Right lobe of liver (tissue), 6 donors: ENCODE measurements around the gene RNU1-4. TPM values are rescaled to one million over a fixed set of nuclear protein-coding genes. Genes with fewer than 3 reads are reported as not detected.

Experiments used
- ATAC-seq, 4 donors: fragments of 200-7000 bp; cut with Tn5 transposase; one replicate each; pipeline ENCODE4 v1.9.1; 2020; ENCODE audit warnings: mild to moderate bottlenecking in 4 of 4, moderate library complexity in 4 of 4
- DNase-seq, 3 donors: peaks; one replicate each; pipeline ENCODE4 v3.0.0-alpha.2; 2020
- H3K27ac ChIP-seq, 3 donors: fragments of 200-600 bp; one replicate each; pipeline ENCODE4 v1.8.0; 2022
- H3K27me3 ChIP-seq, 2 donors: fragments of 200-600 bp; one replicate each; pipeline ENCODE4 v1.8.0; 2022
- H3K36me3 ChIP-seq, 4 donors: fragments of 200-600 bp; sonication (generic) in 1 of 4; one replicate each; pipeline versions ENCODE4 v1.5.1 to v1.8.0; 2017 to 2022; ENCODE audit warnings: control low read depth in 1 of 4
- H3K4me1 ChIP-seq, 4 donors: fragments of 200-600 bp; sonication (generic) in 1 of 4; one replicate each; pipeline versions ENCODE4 v1.5.1 to v1.8.0; 2017 to 2022; ENCODE audit warnings: control low read depth in 1 of 4
- H3K4me3 ChIP-seq, 3 donors: fragments of 200-600 bp; one replicate each; pipeline ENCODE4 v1.8.0; 2022
- H3K9me3 ChIP-seq, 4 donors: fragments of 200-600 bp; sonication (generic) in 1 of 4; one replicate each; pipeline versions ENCODE4 v1.5.1 to v1.8.0; 2017 to 2022; ENCODE audit warnings: control low read depth in 1 of 4
- POLR2A ChIP-seq: fragments of 450-650 bp; IDR thresholded peaks from one replicate; pipeline ENCODE4 v1.6.1; 2017; ENCODE audit warnings: antibody characterized with exemption, mild to moderate bottlenecking
- WGBS: methylation state at CpG from one replicate; pipeline ENCODE4 v1.1.6; 2018; ENCODE audit warnings: low coverage, low lambda C conversion rate; ENCODE audit not compliant: insufficient coverage; ENCODE audit errors: missing lambda C conversion rate; 5-methylcytosine and 5-hydroxymethylcytosine counted together
- intact Hi-C, 2 donors: fragments of 100-400 bp; cut with DNase I; formaldehyde crosslinking; loops; one replicate each; pipeline versions ENCODE4 v1.11.2 to v1.14.1; 2022
- total RNA-seq, 6 experiments: library from RNA; depleted of rRNA in 2 of 6; stranded (reverse); fragments of >200 nt in 2 of 6; fragmentation: NEBNext Ultra II Directional in 3 of 6; extraction: Animal tissue kit (Norgen Biotek cat#: 25700) in 3 of 6; gene quantifications; one replicate each; pipeline versions ENCODE4 v1.1.0 to v1.2.4, GENCODE V29; 2016 to 2023
- TF ChIP-seq, protein P1 (sequence below), 4 donors: fragments of 200-600 bp in 3 of 4; fragments of 450-650 bp in 1 of 4; IDR thresholded peaks; one replicate each; pipeline versions ENCODE4 v1.5.1 to v1.8.0; 2016 to 2022; ENCODE audit warnings: antibody characterized with exemption in 4 of 4, mild to moderate bottlenecking in 2 of 4
- donor health status: DM: no; HTN: yes; CAD: no.
- donor health status: DM: no; HTN: no; CAD: no.
- donor health status: DM: no; HTN: no; CAD: no.
- donor health status: DM: no; HTN: yes; CAD: no.
- donor health status: DM: no; HTN: yes; CAD: no.

RNU1-4 gene
- total RNA-seq, 6 experiments from 2014 or later: under 0.01 to 3,377 (median 977) TPM

DNA sequence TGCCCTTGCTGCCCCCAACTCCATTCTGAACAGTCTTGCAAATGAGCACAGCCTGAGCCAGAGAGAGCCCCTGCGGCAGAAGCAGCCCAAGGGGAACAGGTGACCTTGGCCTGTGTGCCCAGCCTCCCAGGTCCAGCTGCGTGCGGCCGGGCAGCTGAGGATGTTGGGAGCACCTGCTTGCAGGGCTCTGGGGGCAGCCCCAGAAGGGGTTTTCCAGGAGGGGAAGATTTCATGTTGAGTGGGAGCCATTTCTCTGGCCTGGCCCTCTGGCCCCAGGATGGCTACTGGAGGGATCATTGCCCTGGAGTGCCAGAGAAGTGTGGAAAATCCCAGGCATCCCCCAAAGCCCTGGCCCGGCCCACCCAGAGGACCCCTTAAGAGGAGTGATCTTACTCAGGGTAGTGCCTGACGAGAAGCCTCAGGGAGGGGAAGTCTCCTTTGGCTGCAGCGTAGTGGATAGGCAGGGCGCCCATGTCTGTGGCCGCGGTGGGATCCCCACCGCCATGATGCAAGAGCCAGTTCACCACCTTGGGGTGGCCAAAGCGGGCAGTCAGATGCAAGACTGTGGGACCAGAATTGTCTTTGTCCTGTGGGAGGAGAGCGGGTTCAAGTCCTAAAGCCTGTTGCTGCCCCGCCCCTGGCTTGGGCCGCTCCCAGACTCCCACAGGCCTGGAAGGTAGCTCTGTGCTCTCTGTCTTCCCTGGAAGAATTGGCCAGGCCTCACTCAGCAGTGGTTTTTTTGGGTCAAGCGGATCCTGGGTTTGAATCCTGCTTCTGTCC, 20.6 kb upstream of the RNU1-4 start:
- Histone ChIP-seq H3K9me3 (no peaks in the 10 kb centered on the region), H3K27ac (no peak overlapping the region), H3K27me3 (no peaks in the 10 kb centered on the region), H3K4me3 (no peak overlapping the region), H3K4me1 (no peaks in the 10 kb centered on the region), H3K36me3 (no peaks in the 10 kb centered on the region)
- peak in 1 of 4 donors; percentile 1 for ATAC-seq
- WGBS: 82% methylated on average over 8 of the region's 16 CpGs
- DNase-seq: peak in 2 of 3 donors; percentile 47 to 53
- intact Hi-C loops: no loop called here
- no peak for TF ChIP-seq POLR2A
- TF ChIP-seq, protein P1, sequence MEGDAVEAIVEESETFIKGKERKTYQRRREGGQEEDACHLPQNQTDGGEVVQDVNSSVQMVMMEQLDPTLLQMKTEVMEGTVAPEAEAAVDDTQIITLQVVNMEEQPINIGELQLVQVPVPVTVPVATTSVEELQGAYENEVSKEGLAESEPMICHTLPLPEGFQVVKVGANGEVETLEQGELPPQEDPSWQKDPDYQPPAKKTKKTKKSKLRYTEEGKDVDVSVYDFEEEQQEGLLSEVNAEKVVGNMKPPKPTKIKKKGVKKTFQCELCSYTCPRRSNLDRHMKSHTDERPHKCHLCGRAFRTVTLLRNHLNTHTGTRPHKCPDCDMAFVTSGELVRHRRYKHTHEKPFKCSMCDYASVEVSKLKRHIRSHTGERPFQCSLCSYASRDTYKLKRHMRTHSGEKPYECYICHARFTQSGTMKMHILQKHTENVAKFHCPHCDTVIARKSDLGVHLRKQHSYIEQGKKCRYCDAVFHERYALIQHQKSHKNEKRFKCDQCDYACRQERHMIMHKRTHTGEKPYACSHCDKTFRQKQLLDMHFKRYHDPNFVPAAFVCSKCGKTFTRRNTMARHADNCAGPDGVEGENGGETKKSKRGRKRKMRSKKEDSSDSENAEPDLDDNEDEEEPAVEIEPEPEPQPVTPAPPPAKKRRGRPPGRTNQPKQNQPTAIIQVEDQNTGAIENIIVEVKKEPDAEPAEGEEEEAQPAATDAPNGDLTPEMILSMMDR (IDR thresholded peaks at IDR 0.05): no peak

DNA sequence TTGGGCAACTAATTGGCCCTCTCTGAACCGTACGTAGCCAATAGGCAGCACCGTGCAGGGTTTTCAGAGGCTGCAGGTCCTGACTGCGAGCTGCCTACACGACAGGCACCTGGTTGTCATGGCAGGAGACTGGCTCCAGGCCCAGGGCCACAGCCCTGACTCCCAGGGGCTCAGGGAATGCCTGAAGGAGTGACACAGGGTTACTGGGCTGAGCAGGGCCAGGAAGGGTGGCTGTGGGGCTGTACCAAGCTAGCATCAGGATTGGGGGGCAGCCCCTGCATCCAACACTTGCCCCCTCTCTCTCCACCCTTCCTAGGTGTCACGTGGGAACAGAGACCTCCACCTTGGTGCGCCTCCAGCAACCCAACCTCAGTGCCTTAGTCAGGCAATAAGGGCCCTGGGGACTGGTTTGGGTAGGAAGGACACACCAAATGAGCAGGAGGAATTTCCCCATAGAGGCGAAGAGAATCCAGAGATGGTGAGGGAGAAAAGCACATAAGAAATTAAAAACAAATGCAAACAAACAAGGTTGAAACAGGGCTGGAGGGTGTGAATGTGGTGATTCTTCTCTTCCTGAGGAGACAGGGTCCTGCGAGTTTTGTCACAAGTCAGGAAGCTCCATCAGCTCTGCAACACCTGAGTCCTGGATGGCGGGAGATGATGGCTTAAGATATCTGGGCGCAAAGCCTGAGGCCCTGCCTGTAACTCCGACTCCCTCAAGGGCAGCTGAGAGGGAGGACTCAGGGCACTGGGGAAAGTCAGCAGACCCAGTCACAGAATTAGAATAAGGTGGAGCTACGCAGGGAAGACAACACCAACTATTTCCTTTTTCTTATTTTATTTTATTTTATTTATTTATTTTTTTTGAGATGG, 19.7 kb upstream of the RNU1-4 start:
- Histone ChIP-seq H3K36me3 (no peaks in the 10 kb centered on the region), H3K4me1 (no peaks in the 10 kb centered on the region), H3K4me3 (no peak overlapping the region), H3K27me3 (no peaks in the 10 kb centered on the region), H3K9me3 (no peaks in the 10 kb centered on the region), H3K27ac (no peak overlapping the region)
- DNase-seq (peak in 2 of 3 donors; percentile 45 to 47), ATAC-seq (peak in 1 of 4 donors; percentile 1)
- intact Hi-C loops: no loop called here
- TF ChIP-seq, protein P1 (IDR thresholded peaks at IDR 0.05): no peak
- TF ChIP-seq POLR2A: no peak
- WGBS: 84% methylated on average over 13 of the region's 13 CpGs

- WGBS: 66% methylated on average over 11 of the region's 11 CpGs
- no peak for DNase-seq
- no peak for ATAC-seq
Measured at GRCh38 chr1:16721871-16722641, 18.3 kb upstream of the RNU1-4 start.

More at GRCh38 chr1:16721871-16722641, 18.3 kb upstream of the RNU1-4 start:
- no peaks in the 10 kb centered on the region for H3K27me3 ChIP-seq
- no peak overlapping the region for H3K27ac ChIP-seq
- H3K4me3 ChIP-seq: no peak overlapping the region
- intact Hi-C loops: no loop called here
- TF ChIP-seq, protein P1 (IDR thresholded peaks at IDR 0.05): no peak
- no peak for TF ChIP-seq POLR2A
- no peaks in the 10 kb centered on the region for H3K9me3 ChIP-seq
- no peaks in the 10 kb centered on the region for H3K4me1 ChIP-seq
- no peaks in the 10 kb centered on the region for H3K36me3 ChIP-seq
